ENCODE measurements around the gene CLP1. TPM values are rescaled to one million over a fixed set of nuclear protein-coding genes. Genes with fewer than 3 reads are reported as not detected.

The CLP1 gene
- total and polyA plus RNA-seq, 7 donors, result 3.9 to 23.2 (median 13.2) TPM

GRCh38 chr11:57616595-57616994 is 41.0 kb upstream of the CLP1 start:
- TF ChIP-seq EP300 (IDR thresholded peaks at IDR 0.05) (no peak), POLR2AphosphoS5 (IDR thresholded peaks at IDR 0.05) (no peak), POLR2A (IDR thresholded peaks at IDR 0.05) (no peak), CTCF (IDR thresholded peaks at IDR 0.05) (no peak)
- Histone ChIP-seq H3K4me3 (no peak overlapping the region), H3K27me3 (no peaks in the 10 kb centered on the region), H3K27ac (no peak overlapping the region), H3K9me3 (peaks cover 0 to 6% (median 0%) of the 10 kb centered on the region in 4 donors), H3K4me1 (no peaks in the 10 kb centered on the region), H3K36me3 (peaks cover 0 to 47% (median 18%) of the 10 kb centered on the region in 4 donors)
- WGBS, 2 donors, result 62 to 82% methylated on average over 3 of the region's 3 CpGs
- DNase-seq, result no peak
- intact Hi-C loops (cut with DNase I), result no loop called here

GRCh38 chr11:57618438-57618837 is 39.1 kb upstream of the CLP1 start:
- intact Hi-C loops (cut with DNase I), result no loop called here
- WGBS, 2 donors, result 76 to 85% methylated on average over 2 of the region's 2 CpGs
- H3K9me3 ChIP-seq, result peaks cover 0 to 6% (median 0%) of the 10 kb centered on the region in 4 donors
- H3K4me3 ChIP-seq, result no peak overlapping the region
- no peak for DNase-seq
- H3K27me3 ChIP-seq, result no peaks in the 10 kb centered on the region
- H3K4me1 ChIP-seq, result no peaks in the 10 kb centered on the region
- no peak overlapping the region for H3K27ac ChIP-seq
- TF ChIP-seq POLR2A (IDR thresholded peaks at IDR 0.05), result no peak
- no peak for TF ChIP-seq EP300 (IDR thresholded peaks at IDR 0.05)
- no peak for TF ChIP-seq CTCF (IDR thresholded peaks at IDR 0.05)
- TF ChIP-seq POLR2AphosphoS5 (IDR thresholded peaks at IDR 0.05), result no peak
- peaks cover 0 to 28% (median 7%) of the 10 kb centered on the region in 4 donors for H3K36me3 ChIP-seq

- 83 to 92% methylated on average over 2 of the region's 2 CpGs for WGBS, 2 donors
- H3K27ac ChIP-seq, result no peak overlapping the region
Measured at GRCh38 chr11:57619331-57619730, 38.2 kb upstream of the CLP1 start.

GRCh38 chr11:57620467-57620866 is 37.1 kb upstream of the CLP1 start:
- H3K9me3 ChIP-seq, result peaks cover 0 to 6% (median 0%) of the 10 kb centered on the region in 4 donors
- H3K4me1 ChIP-seq, result no peaks in the 10 kb centered on the region
- H3K36me3 ChIP-seq, result peaks cover 0 to 8% (median 0%) of the 10 kb centered on the region in 4 donors
- intact Hi-C loops (cut with DNase I), result no loop called here
- no peak for DNase-seq
- no peaks in the 10 kb centered on the region for H3K27me3 ChIP-seq
- no peak overlapping the region for H3K4me3 ChIP-seq
- TF ChIP-seq CTCF (IDR thresholded peaks at IDR 0.05) (no peak), POLR2AphosphoS5 (IDR thresholded peaks at IDR 0.05) (no peak), POLR2A (IDR thresholded peaks at IDR 0.05) (no peak), EP300 (IDR thresholded peaks at IDR 0.05) (no peak)
- H3K27ac ChIP-seq, result no peak overlapping the region

More at GRCh38 chr11:57619331-57619730, 38.2 kb upstream of the CLP1 start:
- no peak overlapping the region for H3K4me3 ChIP-seq
- intact Hi-C loops (cut with DNase I), result no loop called here
- no peak for DNase-seq
- peaks cover 0 to 19% (median 3%) of the 10 kb centered on the region in 4 donors for H3K36me3 ChIP-seq
- H3K4me1 ChIP-seq, result no peaks in the 10 kb centered on the region
- H3K9me3 ChIP-seq, result peaks cover 0 to 6% (median 0%) of the 10 kb centered on the region in 4 donors
- TF ChIP-seq POLR2AphosphoS5 (IDR thresholded peaks at IDR 0.05) (no peak), POLR2A (IDR thresholded peaks at IDR 0.05) (no peak), EP300 (IDR thresholded peaks at IDR 0.05) (no peak), CTCF (IDR thresholded peaks at IDR 0.05) (no peak)
- H3K27me3 ChIP-seq, result no peaks in the 10 kb centered on the region

- TF ChIP-seq POLR2AphosphoS5 (IDR thresholded peaks at IDR 0.05) (no peak), POLR2A (IDR thresholded peaks at IDR 0.05) (no peak)
- no peaks in the 10 kb centered on the region for H3K27me3 ChIP-seq
- intact Hi-C loops (cut with DNase I), result no loop called here
- H3K27ac ChIP-seq, result no peak overlapping the region
- no peak for DNase-seq
- H3K4me1 ChIP-seq, result no peaks in the 10 kb centered on the region
- WGBS, 2 donors, result 48 to 74% methylated on average over 3 of the region's 3 CpGs
- no peaks in the 10 kb centered on the region for H3K36me3 ChIP-seq
- no peak overlapping the region for H3K4me3 ChIP-seq
- H3K9me3 ChIP-seq, result peaks cover 0 to 6% (median 0%) of the 10 kb centered on the region in 4 donors
Measured at GRCh38 chr11:57622263-57622662, 35.3 kb upstream of the CLP1 start.
